ENCODE results near the gene PVRIG.

GRCh38 chr7:100174582-100174981 is 45.2 kb upstream of the PVRIG start:
- no peak for TF ChIP-seq CTCF (IDR thresholded peaks at IDR 0.05)
- TF ChIP-seq POLR2A (IDR thresholded peaks at IDR 0.05), result no peak
